HepG2 (cell line): ENCODE measurements around the gene MAJIN. TPM values are rescaled to one million over a fixed set of nuclear protein-coding genes. Genes with fewer than 3 reads are reported as not detected.
A peak's percentile ranks its signal among the peaks of the same experiment; 100 is the strongest.

ENCODE experiments used
- BCLAF1 ChIP-seq: fragments of 450-650 bp; IDR thresholded peaks from 2 replicates; pipeline ENCODE4 v1.6.1; 2017; ENCODE audit warnings: mild to moderate bottlenecking
- GATAD1 ChIP-seq: IDR thresholded peaks from 2 replicates; pipeline ENCODE4 v1.6.1; 2016; ENCODE audit warnings: missing genetic modification reagents, missing compliant biosample characterization
- HNRNPL ChIP-seq: fragments of 200-400 bp; formaldehyde crosslinking; IDR thresholded peaks from 2 replicates; pipeline ENCODE4 v1.6.1; 2017; ENCODE audit warnings: mild to moderate bottlenecking, low read depth, low read length
- IRX3 ChIP-seq: sonication (generic); formaldehyde crosslinking; IDR thresholded peaks from 2 replicates; pipeline ENCODE4 v1.8.1; 2023; ENCODE audit warnings: mild to moderate bottlenecking, low read depth, missing genetic modification reagents, borderline replicate concordance
- KMT2B ChIP-seq: IDR thresholded peaks from 2 replicates; pipeline ENCODE4 v1.6.1; 2016; ENCODE audit warnings: missing genetic modification reagents, missing compliant biosample characterization
- MXD4 ChIP-seq: IDR thresholded peaks from 2 replicates; pipeline ENCODE4 v1.6.1; 2016; ENCODE audit warnings: mild to moderate bottlenecking, missing biosample characterization, missing genetic modification reagents
- REXO4 ChIP-seq: sonication (generic); formaldehyde crosslinking; IDR thresholded peaks from 2 replicates; pipeline ENCODE4 v1.8.0; 2022; ENCODE audit warnings: missing genetic modification reagents, mild to moderate bottlenecking, borderline replicate concordance
- SP5 ChIP-seq: IDR thresholded peaks from 2 replicates; pipeline ENCODE4 v1.6.1; 2016; ENCODE audit warnings: low read depth, borderline replicate concordance
- TBP ChIP-seq: sonication (generic); formaldehyde crosslinking; IDR thresholded peaks from 2 replicates; pipeline ENCODE4 v1.5.0; 2020; ENCODE audit warnings: missing genetic modification reagents
- TEAD2 ChIP-seq: sonication (generic); formaldehyde crosslinking; IDR thresholded peaks from 2 replicates; pipeline ENCODE4 v1.9.0; 2021; ENCODE audit warnings: missing genetic modification reagents
- ZNF143 ChIP-seq: sonication (generic); formaldehyde crosslinking; IDR thresholded peaks from 2 replicates; pipeline ENCODE4 v1.4.0; 2020; ENCODE audit warnings: missing genetic modification reagents
- ZNF18 ChIP-seq: sonication (generic); formaldehyde crosslinking; IDR thresholded peaks from 2 replicates; pipeline ENCODE4 v1.8.0; 2022; ENCODE audit warnings: mild to moderate bottlenecking, missing genetic modification reagents; ENCODE audit not compliant: insufficient replicate concordance
- ZNF282 ChIP-seq: fragments of 450-650 bp; IDR thresholded peaks from 2 replicates; pipeline ENCODE4 v1.6.1; 2018; ENCODE audit not compliant: partially characterized antibody
- ZNF614 ChIP-seq: IDR thresholded peaks from 2 replicates; pipeline ENCODE4 v1.6.1; 2018; ENCODE audit warnings: missing biosample characterization, missing genetic modification reagents, inconsistent platforms, borderline replicate concordance
- ZNF616 ChIP-seq: sonication (generic); formaldehyde crosslinking; IDR thresholded peaks from 2 replicates; pipeline ENCODE4 v1.5.0; 2020; ENCODE audit warnings: low read depth, mild to moderate bottlenecking, missing genetic modification reagents
- polyA plus RNA-seq, 8 experiments: library from polyadenylated mRNA; depleted of rRNA in 3 of 8; stranded (reverse) in 7 of 8; unstranded in 1 of 8; fragments of >200 nt; fragmentation: Illumina TruSeq in 4 of 8; extraction: Trizol in 4 of 8; gene quantifications; 2 replicates each; pipeline versions ENCODE4 v1.2.1 to v1.2.3, GENCODE V29; 2011 to 2016; ENCODE audit warnings: low read depth in 4 of 8, missing spikeins in 1 of 8, mixed read lengths in 1 of 8; ENCODE audit not compliant: insufficient read depth in 1 of 8
- total RNA-seq, 5 experiments: library from RNA; depleted of rRNA; stranded (reverse); fragments of >200 nt; fragmentation: Illumina TruSeq; extraction: Trizol; gene quantifications; 2 replicates each; pipeline ENCODE4 v1.2.3, GENCODE V29; 2016; ENCODE audit warnings: low read depth in 1 of 5
- TF ChIP-seq, protein P1 (sequence below): sonication (generic); formaldehyde crosslinking; conservative IDR thresholded peaks from 2 replicates; pipeline ENCODE4 v1.8.0; 2022; ENCODE audit warnings: missing genetic modification reagents

The MAJIN gene
- total and polyA plus RNA-seq, 2 of the 13 experiments (the other 11 are each of a cell fraction or from before 2014, with no cell fraction given): not detected

DNA sequence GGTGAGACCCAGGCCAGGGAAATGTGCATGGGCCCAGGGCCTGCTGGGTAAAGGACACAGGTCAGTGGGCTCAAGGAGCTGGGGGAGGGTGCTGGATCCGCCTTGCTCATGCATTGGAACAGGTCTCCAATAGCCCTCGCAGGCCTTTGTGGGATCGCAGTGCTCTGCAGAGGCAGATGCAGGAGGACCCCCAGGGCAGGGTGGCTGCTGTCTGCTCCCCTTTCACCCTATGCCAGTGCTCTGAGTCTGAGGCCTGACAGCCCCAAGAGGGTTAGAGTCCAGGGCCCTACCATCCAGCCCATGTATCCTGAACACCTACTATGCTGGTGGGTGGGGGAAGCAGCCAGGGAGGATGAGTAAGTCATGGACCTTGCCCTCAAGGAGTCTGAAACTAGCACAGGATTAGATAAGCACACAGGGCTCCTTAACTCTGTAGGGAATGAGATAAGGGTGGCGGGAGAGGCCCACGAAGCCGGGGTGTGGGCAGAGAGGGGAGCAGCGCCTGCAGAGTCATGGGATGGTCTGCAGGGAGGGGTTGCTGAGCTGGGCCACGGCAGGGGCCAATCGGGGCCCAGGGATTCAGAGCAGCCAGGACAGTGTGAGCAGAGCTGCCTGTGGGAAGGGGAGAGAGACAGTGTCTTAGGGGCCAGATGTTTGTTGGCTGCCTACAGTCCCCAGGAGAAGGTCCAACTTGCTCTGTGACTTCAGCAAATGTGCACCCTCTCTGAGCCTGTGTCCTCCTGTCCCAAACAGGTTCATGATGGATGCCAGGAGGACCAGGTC, 83.0 kb downstream of the MAJIN start (continued):
- TF ChIP-seq ZNF616 (CRISPR knock-in tag) (no peak), KMT2B (CRISPR knock-in tag) (no peak), IRX3 (CRISPR knock-in tag) (no peak), SP5 (CRISPR knock-in tag) (no peak), HNRNPL (no peak), TBP (no peak), REXO4 (CRISPR knock-in tag) (no peak), GATAD1 (CRISPR knock-in tag) (0 out of 2 replicates have a peak, but pooled peaks have one; percentile 2), MXD4 (CRISPR knock-in tag) (no peak), TEAD2 (no peak), ZNF143 (CRISPR knock-in tag) (peak; percentile 19; the same call in 1 of the 2 replicates), ZNF614 (CRISPR knock-in tag) (no peak), ZNF282 (no peak), BCLAF1 (no peak), ZNF18 (CRISPR knock-in tag) (no peak)
- TF ChIP-seq, protein P1, sequence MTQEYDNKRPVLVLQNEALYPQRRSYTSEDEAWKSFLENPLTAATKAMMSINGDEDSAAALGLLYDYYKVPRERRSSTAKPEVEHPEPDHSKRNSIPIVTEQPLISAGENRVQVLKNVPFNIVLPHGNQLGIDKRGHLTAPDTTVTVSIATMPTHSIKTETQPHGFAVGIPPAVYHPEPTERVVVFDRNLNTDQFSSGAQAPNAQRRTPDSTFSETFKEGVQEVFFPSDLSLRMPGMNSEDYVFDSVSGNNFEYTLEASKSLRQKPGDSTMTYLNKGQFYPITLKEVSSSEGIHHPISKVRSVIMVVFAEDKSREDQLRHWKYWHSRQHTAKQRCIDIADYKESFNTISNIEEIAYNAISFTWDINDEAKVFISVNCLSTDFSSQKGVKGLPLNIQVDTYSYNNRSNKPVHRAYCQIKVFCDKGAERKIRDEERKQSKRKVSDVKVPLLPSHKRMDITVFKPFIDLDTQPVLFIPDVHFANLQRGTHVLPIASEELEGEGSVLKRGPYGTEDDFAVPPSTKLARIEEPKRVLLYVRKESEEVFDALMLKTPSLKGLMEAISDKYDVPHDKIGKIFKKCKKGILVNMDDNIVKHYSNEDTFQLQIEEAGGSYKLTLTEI (CRISPR knock-in tag): no peak
